Type B pancreatic cell (in vitro differentiated cells): ENCODE data around the gene WDR46. TPM values are rescaled to one million over a fixed set of nuclear protein-coding genes. Genes with fewer than 3 reads are reported as not detected.
"Not testable (repeated sequence)": the region's sequence is repeated elsewhere in the genome, so short reads cannot be mapped to it uniquely, and the experiment has no call there.

Experiments used
- DNase-seq: peaks from one replicate; pipeline ENCODE4 v3.0.0; 2021; ENCODE audit warnings: mixed read lengths; ENCODE audit not compliant: unreplicated experiment; ENCODE audit errors: extremely low spot score
- H3K27ac Mint-ChIP-seq: 2 replicates; pipeline ENCODE4 v1.8.0; 2021; ENCODE audit warnings: mild to moderate bottlenecking, mixed read lengths
- H3K27me3 Mint-ChIP-seq: 2 replicates; pipeline ENCODE4 v1.8.0; 2021; ENCODE audit warnings: mixed read lengths
- H3K36me3 Mint-ChIP-seq: 2 replicates; pipeline ENCODE4 v1.8.0; 2021; ENCODE audit warnings: mixed read lengths
- H3K4me1 Mint-ChIP-seq: one replicate; pipeline ENCODE4 v1.8.0; 2021; ENCODE audit warnings: mixed read lengths; ENCODE audit not compliant: unreplicated experiment
- H3K4me3 Mint-ChIP-seq: 2 replicates; pipeline ENCODE4 v1.8.0; 2021; ENCODE audit warnings: mild to moderate bottlenecking, mixed read lengths
- H3K9me3 Mint-ChIP-seq: 2 replicates; pipeline ENCODE4 v1.8.0; 2021; ENCODE audit warnings: mixed read lengths
- CTCF ChIP-seq: fragments of 200-600 bp; sonication (generic); conservative IDR thresholded peaks from 2 replicates; pipeline ENCODE4 v1.5.0; 2021; ENCODE audit warnings: antibody characterized with exemption, mild to moderate bottlenecking
- total RNA-seq: library from RNA; stranded (reverse); gene quantifications from 2 replicates; pipeline ENCODE4 v1.2.1, GENCODE V29; 2021; ENCODE audit warnings: low replicate concordance

WDR46 gene
- total RNA-seq, 1 donor from 2014 or later = 67.4 TPM

DNA sequence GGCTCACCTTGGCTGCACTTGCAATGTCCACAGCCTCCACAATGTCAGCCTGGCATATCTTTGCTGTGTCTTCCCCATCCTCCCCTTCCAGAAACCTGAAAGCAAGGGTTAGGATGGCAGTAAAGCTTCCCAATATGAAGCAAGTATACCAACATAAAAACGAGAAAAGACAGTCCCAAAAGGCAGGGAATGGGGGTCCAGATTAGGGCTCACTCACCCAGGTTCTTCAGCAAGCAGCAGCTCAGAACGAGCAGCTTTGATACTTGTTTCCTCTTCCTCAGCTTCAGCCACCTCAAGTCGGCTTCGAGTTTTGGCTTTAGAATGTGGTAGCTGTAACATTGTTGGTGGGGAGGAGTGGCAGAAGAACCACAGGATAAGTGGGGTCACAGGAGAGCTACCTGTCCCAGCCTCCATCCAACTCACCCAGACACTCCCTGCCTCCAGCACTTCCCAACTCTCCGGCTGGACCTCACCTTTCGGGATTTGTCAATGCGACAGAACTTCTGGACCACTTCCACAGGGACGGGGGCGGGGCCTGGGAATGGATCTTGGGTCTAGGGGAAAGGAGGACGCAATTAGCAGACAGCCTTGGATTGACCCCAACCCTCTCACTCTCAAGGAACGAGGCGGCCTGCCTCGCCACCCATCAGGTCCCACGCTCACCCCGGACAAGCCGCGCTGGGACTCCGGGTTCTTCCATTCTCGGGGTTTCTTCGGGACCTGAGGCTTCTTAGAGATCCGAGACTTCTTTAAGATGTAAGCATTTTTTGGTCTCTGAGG, 708 bp downstream of the WDR46 start:
- peaks cover 13% of the 10 kb centered on the region for H3K36me3 Mint-ChIP-seq
- H3K27ac Mint-ChIP-seq = peak overlapping the region; percentile 92
- H3K9me3 Mint-ChIP-seq = no peaks in the 10 kb centered on the region

DNA sequence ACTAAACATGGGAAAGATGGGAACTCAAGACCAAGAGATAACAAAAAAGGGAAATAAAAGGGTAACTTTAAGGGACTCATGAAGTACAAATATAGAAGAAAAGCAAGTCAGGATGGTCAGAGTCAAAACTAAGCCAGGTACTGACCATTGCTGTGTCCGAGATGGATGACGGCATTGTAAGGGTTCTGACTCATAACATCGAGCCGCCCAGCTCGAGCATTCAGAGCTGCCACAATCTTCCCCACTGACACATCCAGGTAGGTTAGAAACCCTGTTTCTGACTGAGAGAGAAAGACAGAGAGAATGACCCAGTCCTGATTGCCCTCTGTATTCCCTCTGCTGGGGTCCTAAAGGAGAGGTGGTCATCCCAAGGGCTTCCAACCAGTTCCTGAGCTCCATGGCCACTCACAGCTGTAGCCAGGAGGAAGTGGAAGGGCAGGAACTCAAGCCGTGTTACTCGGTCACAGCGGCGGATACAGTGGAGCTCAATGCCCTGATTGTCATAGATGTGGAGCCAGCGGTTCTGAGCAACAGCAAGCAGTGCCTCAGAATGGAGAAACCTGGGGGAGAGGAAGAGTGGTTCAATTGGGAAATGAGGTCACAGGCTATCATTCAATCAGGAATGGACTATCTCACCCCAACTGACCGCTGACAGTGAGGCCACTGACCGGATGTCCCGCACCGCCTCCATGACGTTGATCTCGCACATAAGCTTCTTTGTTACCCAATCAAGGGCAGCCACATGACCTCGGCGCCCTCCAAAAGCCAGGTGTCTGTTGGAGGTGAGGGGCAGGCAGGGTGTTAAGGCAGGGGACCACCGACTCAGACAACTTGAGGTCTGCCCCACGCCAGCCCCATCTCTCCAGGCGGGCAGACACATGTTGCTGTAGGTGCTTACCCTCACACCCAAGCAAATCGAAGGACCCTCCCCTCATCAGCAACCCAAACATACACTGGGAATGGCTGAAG, 1.8 kb downstream of the WDR46 start:
- Mint-ChIP-seq H3K27me3 (no peaks in the 10 kb centered on the region), H3K9me3 (no peaks in the 10 kb centered on the region), H3K4me1 (peaks cover 22% of the 10 kb centered on the region), H3K4me3 (peak overlapping the region; percentile 99), H3K36me3 (peaks cover 13% of the 10 kb centered on the region), H3K27ac (no peak overlapping the region)
- no peak for DNase-seq
- no peak for TF ChIP-seq CTCF

More for the DNA sequence above, 708 bp downstream of the WDR46 start:
- DNase-seq = no peak
- no peak for TF ChIP-seq CTCF
- H3K27me3 Mint-ChIP-seq = no peaks in the 10 kb centered on the region
- peaks cover 22% of the 10 kb centered on the region for H3K4me1 Mint-ChIP-seq
- H3K4me3 Mint-ChIP-seq = peak overlapping the region; percentile 99

DNA sequence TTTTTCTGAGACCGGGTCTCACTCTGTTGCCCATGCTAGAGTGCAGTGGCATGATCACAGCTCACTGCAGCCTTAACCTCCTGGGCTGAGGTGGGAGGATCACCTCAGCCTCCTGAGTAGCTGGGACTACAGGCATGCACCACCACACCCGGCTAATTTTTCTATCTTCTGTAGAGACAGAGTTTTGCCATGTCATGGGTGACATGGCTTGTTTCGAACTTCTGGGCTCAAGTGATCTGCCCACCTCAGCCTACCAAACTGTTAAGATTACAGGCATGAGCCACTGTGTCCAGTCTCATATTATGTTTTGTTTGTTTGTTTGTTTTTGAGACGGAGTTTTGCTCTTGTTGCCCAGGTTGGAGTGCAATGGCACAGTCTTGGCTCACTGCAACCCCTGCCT, 3.8 kb downstream of the WDR46 start:
- H3K9me3 Mint-ChIP-seq, DNase-seq, H3K27ac Mint-ChIP-seq, H3K27me3 Mint-ChIP-seq, H3K4me3 Mint-ChIP-seq: not testable (repeated sequence)
- Mint-ChIP-seq H3K36me3 (peaks cover 13% of the 10 kb centered on the region), H3K4me1 (peaks cover 18% of the 10 kb centered on the region)

- H3K27ac Mint-ChIP-seq = peak overlapping the region; percentile 63
These were observed 8.5 kb downstream of the WDR46 start for GRCh38 chr6:33280539-33280938.

GRCh38 chr6:33279971-33280511, 9.0 kb downstream of the WDR46 start:
- peak; percentile 56 for TF ChIP-seq CTCF
- peaks cover 8% of the 10 kb centered on the region for H3K36me3 Mint-ChIP-seq
- H3K9me3 Mint-ChIP-seq = no peaks in the 10 kb centered on the region
- H3K27ac Mint-ChIP-seq = peak overlapping the region; percentile 63
- H3K4me3 Mint-ChIP-seq = peak overlapping the region; percentile 55
- peaks cover 7% of the 10 kb centered on the region for H3K4me1 Mint-ChIP-seq
- H3K27me3 Mint-ChIP-seq = no peaks in the 10 kb centered on the region
- DNase-seq = no peak

More at GRCh38 chr6:33280539-33280938, 8.5 kb downstream of the WDR46 start:
- H3K36me3 Mint-ChIP-seq = peaks cover 7% of the 10 kb centered on the region
- H3K27me3 Mint-ChIP-seq = no peaks in the 10 kb centered on the region
- no peak overlapping the region for H3K4me3 Mint-ChIP-seq
- DNase-seq = no peak
- H3K4me1 Mint-ChIP-seq = peaks cover 7% of the 10 kb centered on the region
- no peak for TF ChIP-seq CTCF
- H3K9me3 Mint-ChIP-seq = no peaks in the 10 kb centered on the region
